HG03175 (cell line): ENCODE data around the gene ZNF169.
"Not testable (repeated sequence)": the region's sequence is repeated elsewhere in the genome, so short reads cannot be mapped to it uniquely, and the experiment has no call there.

Source experiments
- ATAC-seq: cut with Tn5 transposase; IDR thresholded peaks from one replicate; pipeline ENCODE4 v1.9.1; 2021; ENCODE audit warnings: mild to moderate bottlenecking, moderate library complexity; ENCODE audit not compliant: unreplicated experiment

ZNF169 gene

DNA sequence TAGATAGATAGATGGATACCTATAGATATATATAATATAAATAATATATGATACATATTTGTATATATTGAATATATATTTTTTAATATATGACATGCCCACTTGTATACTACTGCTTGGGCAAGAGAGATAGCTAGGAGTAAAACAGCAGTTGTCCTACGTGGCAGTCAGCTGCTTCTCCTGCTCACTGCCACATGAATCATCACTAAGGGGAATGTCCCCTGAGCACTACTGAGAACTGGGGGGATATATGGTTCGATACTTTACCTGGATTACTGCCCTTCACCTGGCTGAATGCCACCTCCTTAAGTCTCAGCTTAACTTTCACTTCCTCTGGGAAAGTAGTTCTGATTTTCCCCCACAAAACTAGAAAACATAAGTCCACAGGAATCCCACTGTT lies 82.6 kb downstream of the ZNF169 start:
- ATAC-seq: not testable (repeated sequence)

DNA sequence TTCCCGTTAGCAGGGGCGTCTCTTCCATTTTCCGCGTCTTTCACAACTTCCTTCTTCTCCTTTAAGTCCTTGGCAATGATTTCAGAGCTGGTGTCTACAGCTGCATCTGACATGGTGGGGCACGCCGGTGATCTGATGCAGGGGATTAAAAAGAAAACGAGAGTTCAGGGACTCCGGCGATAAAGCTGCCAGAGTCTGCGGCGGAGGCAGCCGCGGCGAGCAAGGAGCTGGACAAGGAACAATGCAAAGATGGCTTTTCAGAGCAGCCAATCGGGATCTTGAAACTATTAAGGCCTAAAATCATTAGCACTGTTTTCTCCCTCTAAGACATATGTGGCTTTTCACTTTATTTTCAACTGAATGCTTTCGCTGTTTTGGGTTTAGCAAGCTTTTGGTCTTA lies 88.4 kb downstream of the ZNF169 start:
- not testable (repeated sequence) for ATAC-seq

DNA sequence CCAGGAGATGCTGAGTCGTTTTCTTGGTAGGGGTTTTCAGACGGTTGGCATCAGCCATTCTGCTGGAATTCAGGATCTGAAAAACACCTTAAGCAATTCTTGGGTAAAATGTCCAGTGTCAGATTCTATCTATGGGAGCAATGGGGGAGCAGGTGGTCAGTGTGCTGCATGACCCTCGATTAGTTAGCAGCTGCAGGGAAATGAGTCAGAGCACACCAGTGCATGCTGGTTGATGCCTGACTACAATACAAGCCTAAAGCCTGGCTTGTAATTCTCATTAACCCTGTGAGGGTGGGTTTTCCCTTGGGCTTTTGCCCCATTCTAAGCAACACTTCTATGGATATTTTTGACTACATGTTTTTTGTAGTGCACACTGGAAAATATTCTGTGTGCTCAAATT lies 89.7 kb downstream of the ZNF169 start:
- ATAC-seq: not testable (repeated sequence)
